Activated CD4-positive, alpha-beta T cell treated with anti-CD3 and anti-CD28 coated beads for 1 hour (primary cell): ENCODE data around the gene NEURL3.
A peak's percentile ranks its signal among the peaks of the same experiment; 100 is the strongest.
"Not testable (repeated sequence)": the region's sequence is repeated elsewhere in the genome, so short reads cannot be mapped to it uniquely, and the experiment has no call there.

Experiments used
- DNase-seq: peaks from one replicate; pipeline ENCODE4 v3.0.0-alpha.2; 2020

The NEURL3 gene, protein sequence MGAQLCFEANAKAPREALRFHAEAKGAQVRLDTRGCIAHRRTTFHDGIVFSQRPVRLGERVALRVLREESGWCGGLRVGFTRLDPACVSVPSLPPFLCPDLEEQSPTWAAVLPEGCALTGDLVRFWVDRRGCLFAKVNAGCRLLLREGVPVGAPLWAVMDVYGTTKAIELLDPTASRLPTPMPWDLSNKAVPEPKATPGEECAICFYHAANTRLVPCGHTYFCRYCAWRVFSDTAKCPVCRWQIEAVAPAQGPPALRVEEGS

DNA sequence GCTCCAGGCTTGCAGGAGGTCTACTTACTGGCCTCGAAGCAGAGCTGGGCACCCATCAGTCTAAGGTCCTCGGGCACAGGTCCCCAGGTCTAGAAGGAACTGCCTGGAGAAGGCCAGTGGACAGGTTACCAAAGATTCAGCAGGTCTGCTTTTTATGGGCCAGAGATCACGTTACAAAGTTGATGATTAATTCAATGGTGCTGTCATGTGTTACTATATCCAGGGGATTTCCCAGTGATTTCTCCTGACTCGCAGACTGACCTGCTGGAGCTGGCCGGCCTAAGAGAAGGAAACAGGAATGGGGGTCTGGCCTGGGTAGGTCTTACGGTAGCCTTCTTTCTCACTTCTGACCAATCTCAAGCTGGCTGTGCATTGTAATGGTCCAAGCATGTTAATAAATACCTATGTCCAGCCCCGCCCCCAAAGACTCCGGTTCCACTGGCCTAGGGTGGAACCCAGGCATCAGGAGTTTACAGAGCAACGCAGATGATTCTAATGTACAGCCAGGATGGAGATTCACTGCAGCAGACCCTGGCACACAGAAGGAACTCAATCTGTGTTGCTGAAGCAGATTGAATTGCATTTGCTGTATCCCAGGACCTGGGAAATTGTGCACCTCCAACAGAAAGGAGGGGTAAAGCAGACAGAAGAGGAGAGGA lies at the start of gene NEURL3:
NEURL3 (minus strand) TSS at position 127 of the 659 bp plus-strand sequence; CDS start at position 56, 71 bp downstream.
- DNase-seq, result no peak

DNA sequence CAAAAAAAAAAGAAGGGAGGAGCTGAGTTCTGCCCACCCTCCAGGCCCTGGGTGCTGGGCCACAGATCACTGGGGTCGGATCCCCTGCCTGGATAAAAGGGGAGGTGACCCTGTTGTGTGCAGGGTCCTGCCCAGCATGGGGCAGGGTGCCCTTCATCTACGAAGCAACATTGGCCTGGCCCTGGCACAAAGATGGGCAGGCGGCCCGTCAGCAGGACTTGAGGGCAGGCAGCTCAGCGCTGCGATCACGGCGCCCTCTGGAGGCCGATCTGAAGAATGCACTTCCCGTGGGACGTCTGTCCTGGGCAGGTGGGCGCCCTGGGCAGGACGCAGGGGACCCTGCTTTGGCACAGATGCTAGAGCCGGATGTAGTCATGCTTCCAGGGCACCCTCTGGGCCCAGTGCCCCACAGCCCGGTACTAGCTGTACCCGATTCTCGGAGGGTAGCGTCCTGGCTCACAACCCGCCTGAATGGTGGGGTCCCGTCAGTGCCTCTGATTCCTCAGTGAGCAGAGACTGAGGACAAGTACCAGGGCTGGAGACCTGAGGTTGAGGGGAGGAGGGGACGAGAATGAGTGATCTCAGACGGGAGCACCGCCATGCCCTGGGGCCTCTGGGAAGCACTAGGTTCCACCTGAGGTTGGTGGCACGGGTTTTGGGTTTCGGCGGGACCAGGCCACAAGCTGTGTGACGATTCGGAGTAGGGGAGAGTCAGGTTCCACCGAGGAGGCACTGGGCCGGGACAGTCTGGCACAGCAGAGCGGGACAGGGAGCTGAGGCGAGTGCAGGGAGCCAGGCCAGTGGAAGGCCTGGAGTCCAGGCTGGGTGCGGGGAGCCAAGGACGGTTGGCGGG lies 49.4 kb upstream of the NEURL3 start:
- peak; percentile 58 for DNase-seq

DNA sequence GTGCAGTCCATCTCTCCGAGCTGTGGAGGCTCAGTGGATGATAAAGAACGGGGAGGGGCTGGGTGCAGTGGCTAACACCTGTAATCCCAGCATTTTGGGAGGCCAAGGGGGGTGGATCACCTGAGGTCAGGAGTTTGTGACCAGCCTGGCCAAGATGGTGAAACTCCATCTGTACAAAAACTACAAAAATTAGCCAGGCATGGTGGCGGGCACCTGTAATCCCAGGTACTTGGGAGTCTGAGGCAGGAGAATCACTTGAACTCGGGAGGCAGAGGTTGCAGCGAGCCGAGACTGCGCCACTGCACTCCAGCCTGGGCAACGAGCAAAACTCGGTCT lies 48.8 kb upstream of the NEURL3 start:
- not testable (repeated sequence) for DNase-seq

DNA sequence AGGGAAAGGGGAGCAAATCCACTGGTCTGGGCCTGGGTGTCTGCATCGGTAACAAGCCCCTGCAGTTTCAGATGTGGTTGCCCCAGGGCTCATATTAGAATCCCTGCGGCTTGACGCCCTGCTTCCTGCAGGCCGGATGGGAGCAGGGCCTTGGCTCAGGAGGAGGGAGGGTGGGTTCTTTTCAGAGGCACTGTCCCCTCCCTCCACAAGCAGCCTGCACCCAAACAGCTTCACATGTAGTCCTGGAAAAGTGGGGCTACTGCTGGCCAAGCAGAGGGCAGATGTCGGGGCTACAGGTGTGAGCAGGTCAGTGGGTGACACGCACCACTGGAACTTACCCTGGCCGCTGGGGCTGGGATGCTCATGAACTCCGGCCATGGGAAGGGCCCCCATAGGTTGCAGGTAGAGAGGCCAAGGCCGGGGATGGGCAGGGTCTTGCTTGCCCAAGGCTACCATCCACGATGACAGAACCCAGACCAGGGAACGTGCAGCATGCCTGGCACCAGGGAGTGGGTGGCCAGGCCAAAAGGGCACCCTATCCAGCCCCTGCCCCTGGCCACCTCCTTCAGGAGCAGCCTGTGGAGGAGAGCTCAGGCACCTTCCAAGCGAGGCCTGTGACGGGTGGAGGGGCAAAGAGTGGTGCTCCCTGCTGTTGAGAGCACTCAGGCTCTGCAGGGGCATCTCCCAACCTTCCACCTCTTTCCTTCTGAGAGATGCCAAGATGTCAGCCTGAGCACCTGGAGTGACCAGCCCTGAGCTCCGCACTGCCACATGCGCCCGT lies 48.2 kb upstream of the NEURL3 start:
- DNase-seq, result no peak

DNA sequence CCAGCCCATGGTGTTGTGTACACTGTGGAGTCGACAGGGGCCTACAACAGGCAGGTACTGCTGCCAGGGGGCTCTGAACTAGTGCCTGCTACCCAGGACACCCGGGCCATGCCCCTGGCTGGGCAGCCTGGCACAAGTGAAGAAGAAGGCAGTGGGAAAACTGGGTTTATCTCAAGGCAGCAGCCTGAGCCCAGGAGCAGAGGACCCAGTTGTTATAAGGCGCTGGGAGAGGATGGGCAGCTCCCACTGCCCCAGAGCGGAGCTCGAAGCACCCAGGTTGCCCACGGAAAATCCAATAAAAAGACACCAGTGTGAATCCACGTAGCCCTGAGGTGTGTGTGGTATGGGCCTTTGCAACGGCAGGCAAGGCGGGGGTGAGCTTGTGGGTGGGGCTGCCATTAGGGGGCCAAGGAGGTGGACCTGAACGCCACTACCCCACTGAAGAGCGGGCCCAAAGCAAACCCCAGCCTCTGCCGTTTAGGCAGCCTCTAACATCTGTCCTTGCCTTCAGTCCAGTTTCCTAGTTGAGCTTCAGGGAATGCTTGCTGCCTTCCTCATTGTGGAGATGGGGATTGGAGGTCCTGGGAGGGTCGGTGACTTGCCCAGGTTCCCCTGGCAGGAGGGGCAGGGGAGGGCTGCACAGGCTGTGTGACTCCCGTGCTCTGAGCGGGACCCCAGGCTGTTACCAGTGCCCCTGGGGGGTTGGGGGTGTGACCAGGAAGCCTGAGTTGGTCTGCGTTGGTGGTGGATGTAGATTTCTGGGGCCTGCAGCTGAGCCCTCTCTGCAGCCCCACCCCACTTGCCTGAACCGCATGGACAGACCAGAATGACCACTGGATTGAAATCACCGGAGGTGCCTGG lies 47.4 kb upstream of the NEURL3 start:
- no peak for DNase-seq

DNA sequence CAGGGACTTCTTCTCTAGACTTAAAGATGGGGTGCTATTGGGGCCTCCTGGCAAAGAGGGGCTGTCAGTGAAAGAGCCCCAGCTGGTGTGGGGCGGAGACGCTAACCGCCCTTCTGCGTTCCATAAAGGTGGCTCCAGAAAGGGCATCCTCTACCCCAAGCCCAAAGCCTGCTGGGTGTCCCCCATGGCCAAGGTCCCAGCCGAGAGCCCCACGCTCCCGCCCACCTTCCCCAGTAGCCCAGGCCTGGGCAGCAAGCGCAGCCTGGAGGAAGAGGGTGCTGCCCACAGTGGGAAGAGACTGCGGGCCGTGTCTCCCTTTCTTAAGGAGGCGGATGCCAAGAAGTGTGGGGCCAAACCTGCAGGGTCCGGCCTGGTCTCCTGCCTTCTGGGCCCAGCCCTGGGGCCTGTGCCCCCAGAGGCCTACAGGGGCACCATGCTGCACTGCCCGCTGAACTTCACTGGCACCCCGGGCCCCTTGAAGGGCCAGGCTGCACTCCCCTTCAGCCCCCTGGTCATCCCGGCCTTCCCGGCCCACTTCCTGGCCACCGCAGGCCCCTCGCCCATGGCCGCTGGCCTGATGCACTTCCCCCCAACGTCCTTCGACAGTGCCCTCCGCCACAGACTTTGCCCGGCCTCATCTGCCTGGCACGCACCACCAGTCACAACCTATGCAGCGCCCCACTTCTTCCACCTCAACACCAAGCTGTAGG lies 46.6 kb upstream of the NEURL3 start:
- DNase-seq, result no peak

DNA sequence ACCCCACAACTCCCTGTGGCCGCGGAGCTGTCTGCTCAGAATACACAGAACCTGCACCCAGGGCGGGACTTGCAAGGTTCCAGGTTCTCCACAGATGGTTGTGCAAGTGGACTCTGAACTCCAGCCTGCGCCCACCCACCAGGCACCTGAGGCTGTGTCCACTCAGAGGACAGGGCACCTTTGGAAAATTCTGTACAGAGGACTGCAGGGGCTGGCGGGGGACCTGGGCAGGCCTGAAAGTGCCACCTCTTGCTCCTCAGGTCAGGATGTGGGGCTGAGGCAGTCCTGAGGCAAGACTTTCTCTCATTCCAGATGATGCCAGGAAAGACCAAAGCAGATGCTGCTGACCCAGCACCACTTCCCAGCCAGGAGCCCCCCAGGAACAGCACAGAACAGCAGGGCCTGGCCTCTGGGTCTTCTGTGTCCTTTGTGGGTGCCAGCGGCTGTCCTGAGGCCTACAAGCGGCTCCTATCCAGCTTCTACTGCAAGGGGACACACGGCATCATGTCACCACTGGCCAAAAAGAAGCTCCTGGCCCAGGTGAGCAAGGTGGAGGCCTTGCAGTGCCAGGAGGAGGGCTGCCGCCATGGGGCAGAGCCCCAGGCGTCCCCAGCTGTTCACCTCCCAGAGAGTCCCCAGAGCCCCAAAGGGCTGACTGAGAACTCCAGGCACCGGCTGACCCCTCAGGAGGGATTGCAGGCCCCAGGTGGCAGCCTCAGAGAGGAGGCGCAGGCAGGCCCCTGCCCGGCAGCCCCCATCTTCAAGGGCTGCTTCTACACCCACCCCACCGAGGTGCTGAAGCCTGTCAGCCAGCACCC lies 45.8 kb upstream of the NEURL3 start:
- DNase-seq, result no peak

DNA sequence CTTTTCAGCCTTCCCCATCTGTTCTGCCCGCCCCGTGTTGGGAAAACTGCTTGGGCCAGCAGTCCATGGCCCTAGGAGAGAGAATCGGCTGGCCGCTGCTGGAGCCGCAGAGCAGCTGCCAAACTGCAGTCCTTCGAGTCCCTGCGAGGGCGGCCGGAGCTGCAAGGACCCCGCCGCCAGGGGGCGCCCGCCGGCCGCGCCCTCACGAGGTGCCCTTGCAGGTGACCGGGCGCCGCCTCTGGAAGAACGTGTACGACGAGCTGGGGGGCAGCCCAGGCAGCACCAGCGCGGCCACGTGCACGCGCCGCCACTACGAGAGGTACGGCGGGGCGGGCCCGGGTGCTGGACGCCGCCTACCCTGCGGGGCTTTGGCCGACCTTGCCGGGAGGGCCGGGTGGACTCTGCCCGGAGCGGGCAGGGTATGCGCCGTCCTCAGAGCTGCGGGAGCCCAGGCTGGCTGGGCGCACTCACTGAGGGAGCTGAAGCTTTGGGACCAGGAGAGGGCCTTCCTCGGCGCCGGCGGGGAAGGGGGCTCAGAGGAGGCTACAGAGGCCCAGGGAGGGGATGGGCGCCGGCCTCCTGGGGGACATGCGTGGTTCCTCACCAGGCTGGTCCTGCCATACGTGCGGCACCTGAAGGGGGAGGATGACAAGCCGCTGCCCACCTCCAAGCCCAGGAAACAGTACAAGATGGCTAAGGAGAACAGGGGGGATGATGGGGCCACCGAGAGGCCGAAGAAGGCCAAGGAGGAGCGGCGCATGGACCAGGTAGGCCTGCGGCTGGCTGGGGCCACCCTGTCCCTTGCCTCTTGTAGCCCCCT lies 45.0 kb upstream of the NEURL3 start:
- no peak for DNase-seq

DNA sequence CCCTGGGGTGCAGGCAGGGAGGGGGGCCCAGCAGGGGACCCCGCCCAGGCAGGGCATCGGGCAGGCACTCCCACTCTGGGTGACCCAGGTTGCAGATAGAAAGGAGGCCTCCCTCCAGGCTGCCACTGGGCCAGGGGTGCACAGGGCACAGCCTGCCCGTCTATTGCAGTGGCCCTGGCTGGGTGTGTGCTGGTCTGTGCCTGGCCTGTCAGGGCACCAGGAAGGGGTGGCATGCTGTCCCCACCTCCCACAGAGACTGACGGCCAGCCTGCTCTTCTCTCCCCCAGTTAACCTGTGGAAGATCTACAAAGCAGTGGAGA lies 44.3 kb upstream of the NEURL3 start:
- DNase-seq, result no peak

DNA sequence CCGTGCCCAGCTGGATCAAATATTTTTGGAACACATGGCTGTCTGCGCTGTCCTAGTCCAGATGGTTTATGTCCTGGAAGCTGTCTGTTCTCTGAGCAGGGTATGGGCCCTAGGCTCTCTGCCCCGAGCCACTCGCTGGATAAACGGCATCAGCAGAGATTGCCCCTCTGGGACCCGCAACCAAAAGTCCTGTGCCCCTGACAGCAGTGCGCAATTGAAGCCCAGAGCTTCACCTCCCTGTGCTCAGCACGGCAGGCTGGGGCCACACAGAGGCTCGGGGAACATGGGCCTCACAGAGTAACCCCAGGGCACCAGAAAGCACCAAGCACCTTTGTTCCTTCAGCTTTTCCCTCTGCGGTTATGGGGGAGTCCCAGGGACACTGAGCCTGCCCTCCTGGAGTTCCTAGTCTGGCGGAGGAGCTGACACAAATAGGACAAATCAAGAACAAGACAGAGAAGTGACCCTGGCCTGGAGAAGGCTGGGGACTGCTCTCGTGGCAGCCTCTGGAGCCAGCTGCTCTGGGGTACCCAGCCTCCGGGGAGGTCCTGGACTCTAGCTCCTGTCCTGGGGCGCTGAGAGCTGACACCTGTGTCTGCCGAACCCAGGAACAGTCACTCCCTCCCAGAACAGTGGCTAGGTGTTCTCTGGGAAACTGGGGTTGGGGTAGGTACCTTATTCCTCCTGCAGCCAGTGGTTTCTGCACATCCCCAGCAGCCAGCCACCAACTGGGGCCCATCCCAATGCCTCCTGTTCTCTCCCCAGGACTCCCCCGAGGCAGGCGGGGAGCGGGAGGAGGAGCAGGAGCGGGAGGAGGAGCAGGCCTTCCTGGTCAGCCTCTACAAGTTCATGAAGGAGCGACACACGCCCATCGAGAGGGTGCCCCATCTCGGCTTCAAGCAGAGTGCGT lies 43.7 kb upstream of the NEURL3 start:
- DNase-seq, result no peak

DNA sequence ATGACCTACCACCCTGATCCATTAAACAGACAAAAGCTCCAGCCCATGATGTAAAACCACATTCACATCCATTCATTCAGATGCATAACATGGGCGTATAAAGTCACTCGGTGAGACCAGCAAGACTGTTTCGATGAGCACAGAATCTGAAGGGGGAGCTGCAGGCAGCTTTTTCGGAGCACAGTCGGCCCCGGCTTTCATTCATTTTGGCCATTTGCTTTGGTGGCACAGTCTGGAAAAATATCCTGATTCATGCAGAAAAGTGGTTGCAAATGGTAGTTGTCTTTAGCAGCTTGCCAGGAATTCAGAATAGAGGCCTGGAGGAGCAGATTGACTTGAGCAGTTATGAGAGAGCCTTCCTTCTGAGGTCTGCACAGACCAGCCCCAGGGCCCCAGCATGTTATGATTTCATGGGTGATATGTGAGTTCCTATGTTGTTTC lies 42.6 kb upstream of the NEURL3 start:
- no peak for DNase-seq

DNA sequence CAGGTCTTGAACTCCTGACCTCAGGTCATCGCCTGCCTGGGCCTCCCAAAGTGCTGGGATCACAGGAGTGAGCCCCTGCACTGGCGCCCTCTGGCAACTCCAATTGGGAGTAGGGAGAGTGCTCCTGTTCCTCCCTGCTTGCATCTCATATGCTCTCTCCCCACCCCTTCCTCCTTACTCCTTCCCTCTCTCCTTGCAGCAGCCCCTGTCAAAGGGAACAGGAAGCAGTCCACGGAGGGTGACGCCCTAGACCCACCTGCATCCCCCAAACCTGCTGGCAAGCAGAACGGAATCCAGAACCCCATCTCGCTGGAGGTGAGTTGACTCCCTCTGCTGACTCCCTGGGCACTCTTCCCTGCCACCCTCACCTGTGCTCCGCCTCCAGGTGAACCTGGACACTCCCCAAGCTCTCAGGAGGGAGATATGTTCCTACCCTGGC lies 42.1 kb upstream of the NEURL3 start:
- no peak for DNase-seq

DNA sequence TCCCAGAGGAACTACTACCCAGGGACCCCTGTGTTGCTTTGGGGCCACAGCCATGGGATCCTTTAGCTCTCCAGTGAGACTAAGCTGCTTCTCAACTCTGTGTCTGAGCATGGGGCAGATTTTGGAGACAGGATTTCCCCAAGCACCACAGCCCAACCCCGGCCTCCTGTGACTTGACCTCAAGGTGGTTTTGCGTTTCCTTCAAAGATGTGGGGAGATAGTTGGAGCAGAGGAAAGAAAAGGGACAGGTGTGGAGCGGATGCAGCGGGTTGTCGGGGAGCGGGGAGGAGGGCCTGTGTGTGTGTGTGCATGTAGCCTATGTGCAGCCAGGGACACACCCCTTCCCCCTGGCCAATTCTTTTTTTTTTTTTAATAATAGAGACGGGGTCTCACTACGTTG lies 41.6 kb upstream of the NEURL3 start:
- no peak for DNase-seq

DNA sequence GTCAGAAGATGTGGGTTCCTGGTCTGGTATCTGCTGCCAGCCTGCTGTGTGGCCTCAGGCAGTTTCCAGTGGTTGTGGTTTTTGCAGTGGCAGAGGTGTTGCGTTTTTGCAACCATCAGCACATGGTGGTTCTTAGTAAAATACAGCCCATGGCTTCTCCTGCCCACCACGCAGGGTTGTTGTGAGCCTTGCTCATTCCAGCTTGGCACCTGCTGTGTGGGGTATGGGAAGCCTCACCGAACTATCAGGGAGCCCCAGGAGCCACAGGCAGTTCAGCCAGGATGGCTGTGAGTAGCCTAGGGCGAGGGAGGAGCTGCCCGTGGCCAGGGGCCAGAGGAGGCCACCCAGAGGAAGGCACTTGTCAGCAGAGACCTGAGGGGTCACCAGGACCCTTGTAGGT lies 41.2 kb upstream of the NEURL3 start:
- no peak for DNase-seq

DNA sequence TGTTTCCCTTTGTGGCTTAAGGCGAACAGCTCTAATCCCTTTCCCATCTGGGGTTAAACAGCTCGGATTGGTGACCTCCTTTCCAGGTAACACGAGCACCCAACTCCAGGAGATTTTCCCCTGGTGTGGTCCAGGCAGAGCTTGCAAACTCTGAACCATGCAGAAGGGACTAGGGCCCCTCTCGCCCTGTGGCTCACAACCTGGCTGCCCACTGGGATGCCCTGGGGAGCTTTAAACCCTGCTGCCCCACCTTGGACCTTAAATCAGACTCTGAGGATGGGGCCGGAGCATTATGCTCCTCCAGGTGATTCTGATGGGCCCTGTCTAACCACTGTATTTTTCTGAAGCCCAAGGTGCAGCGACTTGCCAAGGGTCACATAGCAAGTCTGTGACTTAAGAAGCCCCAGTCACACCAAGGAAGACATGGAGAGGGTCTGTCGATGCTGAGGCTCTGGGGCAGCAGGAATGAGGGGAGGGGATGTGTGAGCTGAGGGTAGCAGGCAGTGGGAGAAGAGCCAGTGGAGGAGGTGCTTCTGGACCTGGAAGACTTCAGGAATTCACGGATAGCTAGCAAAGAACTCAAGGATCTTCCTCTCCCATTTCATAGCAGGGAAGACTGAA lies 37.3 kb upstream of the NEURL3 start:
- no peak for DNase-seq

DNA sequence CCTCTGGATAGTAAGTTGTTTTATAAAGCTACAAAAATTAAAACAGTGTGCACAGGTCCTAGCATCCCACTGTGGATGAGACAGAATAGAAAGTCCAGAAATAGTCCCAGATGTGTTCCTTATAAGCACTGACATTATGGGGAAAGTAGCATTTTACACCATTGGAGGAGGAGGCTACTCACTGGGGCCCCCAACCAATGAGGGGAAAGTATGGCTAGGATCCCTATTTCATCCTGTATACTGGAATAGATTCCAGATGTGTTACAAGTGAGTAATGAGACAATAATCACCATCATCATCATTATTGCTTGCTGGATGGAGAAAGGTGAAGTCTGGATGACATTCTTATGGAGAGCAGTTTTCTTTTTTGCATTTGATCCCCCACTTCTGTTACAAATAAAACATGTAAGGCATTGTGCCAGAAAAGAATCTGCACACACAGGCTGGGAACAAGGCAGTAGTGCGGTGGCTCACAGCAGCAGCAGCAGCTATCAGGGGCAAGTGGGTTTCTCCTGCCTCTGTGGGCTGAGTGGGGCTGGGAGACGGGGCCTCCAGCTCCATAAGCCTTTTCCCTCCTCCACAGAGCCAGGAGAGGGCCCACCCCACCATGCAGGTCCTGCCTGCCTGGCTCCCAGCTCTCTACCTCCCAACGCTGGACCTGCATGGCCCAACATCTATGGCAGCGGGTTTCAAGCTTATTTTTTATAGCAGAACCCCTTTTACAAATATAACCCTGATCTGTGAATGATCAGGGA lies 36.4 kb upstream of the NEURL3 start:
- DNase-seq, result no peak

DNA sequence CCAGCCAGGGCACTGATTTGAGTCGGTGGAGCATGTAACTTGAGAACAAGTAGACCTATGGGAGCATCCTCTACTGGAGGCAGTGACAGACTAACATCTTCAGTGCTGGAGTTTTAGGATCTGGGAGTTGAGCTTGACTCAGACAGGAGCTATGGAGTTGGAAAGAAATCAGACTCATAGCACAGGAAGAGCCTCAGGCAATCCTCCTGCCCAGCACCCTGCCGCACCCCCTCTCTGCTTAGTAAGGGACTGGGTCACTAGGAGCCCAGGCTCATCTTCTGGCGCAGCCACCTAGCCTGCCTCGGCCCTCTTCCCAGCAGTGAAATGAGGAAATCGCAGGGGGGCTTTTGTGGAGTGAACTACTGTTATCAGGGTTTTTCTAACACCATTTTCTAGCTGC lies 35.0 kb upstream of the NEURL3 start:
- DNase-seq, result no peak
